RWPE2 (cell line): ENCODE results near the gene SLC4A2.

ENCODE experiments used
- ATAC-seq: fragments of 200-7000 bp; cut with Tn5 transposase; 3 replicates; pipeline ENCODE4 v1.9.1; 2021; ENCODE audit warnings: low read depth
- DNase-seq: peaks from one replicate; pipeline ENCODE4 v3.0.0-alpha.2; 2020; ENCODE audit warnings: low spot score
- H3K27ac ChIP-seq: fragments of 450-650 bp; 2 replicates; pipeline ENCODE4 v1.5.1; 2017; ENCODE audit warnings: mild to moderate bottlenecking; ENCODE audit not compliant: poor library complexity, severe bottlenecking
- H3K27me3 ChIP-seq: fragments of 250-450 bp; sonication (Bioruptor Pico); 2 replicates; pipeline ENCODE4 v1.5.1; 2021; ENCODE audit warnings: mild to moderate bottlenecking, moderate library complexity; ENCODE audit not compliant: insufficient read depth, poor library complexity, severe bottlenecking
- H3K36me3 ChIP-seq: fragments of 250-450 bp; sonication (Bioruptor Pico); 2 replicates; pipeline ENCODE4 v1.5.1; 2020; ENCODE audit warnings: low read depth, mild to moderate bottlenecking, moderate library complexity
- H3K4me1 ChIP-seq: fragments of 250-450 bp; sonication (Bioruptor Pico); 2 replicates; pipeline ENCODE4 v1.5.1; 2021; ENCODE audit warnings: mild to moderate bottlenecking, moderate library complexity; ENCODE audit not compliant: insufficient read depth, poor library complexity, severe bottlenecking
- H3K4me3 ChIP-seq: fragments of 250-450 bp; sonication (Bioruptor Pico); 2 replicates; pipeline ENCODE4 v1.5.1; 2021; ENCODE audit warnings: mild to moderate bottlenecking, moderate library complexity; ENCODE audit not compliant: severe bottlenecking
- H3K9me3 ChIP-seq: fragments of 250-450 bp; sonication (Bioruptor Pico); 2 replicates; pipeline ENCODE4 v1.5.1; 2021; ENCODE audit warnings: mild to moderate bottlenecking, moderate library complexity; ENCODE audit not compliant: severe bottlenecking
- TF ChIP-seq, protein P1 (sequence below): fragments of 450-650 bp; IDR thresholded peaks from one replicate; pipeline ENCODE4 v1.5.1; 2017; ENCODE audit warnings: mild to moderate bottlenecking, moderate library complexity; ENCODE audit not compliant: poor library complexity, severe bottlenecking

SLC4A2 gene

DNA sequence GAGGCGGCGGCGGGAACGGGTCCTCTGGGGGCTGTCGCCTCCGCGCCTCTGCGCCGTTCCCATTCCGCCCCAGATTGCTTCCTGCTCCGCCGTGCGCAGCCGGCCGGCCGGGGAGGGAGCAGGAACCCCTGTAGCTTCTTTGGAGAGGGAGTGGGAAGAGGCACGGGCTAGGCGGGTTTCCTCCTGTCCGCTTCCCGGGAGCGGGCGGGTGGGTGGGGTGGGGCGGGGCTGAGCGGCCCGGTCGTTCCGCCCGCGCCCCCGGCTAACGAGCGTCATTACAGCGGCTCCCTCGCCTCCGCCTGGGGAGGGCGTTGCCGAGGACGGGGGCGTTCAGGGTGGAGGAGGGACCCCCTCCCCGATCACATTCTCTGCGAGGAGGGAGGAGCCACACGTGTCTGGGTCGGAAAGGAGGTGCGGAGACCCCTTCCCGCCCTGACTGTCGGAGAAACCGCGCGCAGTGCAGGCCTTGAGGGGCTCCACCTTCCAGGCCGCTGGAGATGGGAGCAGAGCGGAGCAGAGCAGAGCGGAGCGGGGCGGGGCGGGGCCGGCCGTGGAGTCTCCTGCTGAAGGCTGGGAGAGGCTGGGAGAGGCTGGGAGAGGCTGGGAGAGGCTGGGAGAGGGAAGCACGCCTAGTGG, 66.6 kb downstream of the SLC4A2 start:
- TF ChIP-seq, protein P1, sequence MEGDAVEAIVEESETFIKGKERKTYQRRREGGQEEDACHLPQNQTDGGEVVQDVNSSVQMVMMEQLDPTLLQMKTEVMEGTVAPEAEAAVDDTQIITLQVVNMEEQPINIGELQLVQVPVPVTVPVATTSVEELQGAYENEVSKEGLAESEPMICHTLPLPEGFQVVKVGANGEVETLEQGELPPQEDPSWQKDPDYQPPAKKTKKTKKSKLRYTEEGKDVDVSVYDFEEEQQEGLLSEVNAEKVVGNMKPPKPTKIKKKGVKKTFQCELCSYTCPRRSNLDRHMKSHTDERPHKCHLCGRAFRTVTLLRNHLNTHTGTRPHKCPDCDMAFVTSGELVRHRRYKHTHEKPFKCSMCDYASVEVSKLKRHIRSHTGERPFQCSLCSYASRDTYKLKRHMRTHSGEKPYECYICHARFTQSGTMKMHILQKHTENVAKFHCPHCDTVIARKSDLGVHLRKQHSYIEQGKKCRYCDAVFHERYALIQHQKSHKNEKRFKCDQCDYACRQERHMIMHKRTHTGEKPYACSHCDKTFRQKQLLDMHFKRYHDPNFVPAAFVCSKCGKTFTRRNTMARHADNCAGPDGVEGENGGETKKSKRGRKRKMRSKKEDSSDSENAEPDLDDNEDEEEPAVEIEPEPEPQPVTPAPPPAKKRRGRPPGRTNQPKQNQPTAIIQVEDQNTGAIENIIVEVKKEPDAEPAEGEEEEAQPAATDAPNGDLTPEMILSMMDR, result no peak
- Histone ChIP-seq H3K27ac (no peak overlapping the region), H3K27me3 (no peaks in the 10 kb centered on the region), H3K9me3 (no peaks in the 10 kb centered on the region), H3K4me1 (no peaks in the 10 kb centered on the region), H3K4me3 (no peak overlapping the region), H3K36me3 (peaks cover 63% of the 10 kb centered on the region)
- no peak for ATAC-seq
- DNase-seq, result no peak
